Bronchial smooth muscle cell (primary cell): ENCODE results near the gene VCY1B. TPM values are rescaled to one million over a fixed set of nuclear protein-coding genes. Genes with fewer than 3 reads are reported as not detected.

ENCODE experiments used
- total RNA-seq: library from RNA; depleted of rRNA; stranded (reverse); fragments of >200 nt; gene quantifications from 2 replicates; pipeline ENCODE4 v1.2.1, GENCODE V29; 2014

The VCY1B gene
- total RNA-seq = not detected in 2 replicates

DNA sequence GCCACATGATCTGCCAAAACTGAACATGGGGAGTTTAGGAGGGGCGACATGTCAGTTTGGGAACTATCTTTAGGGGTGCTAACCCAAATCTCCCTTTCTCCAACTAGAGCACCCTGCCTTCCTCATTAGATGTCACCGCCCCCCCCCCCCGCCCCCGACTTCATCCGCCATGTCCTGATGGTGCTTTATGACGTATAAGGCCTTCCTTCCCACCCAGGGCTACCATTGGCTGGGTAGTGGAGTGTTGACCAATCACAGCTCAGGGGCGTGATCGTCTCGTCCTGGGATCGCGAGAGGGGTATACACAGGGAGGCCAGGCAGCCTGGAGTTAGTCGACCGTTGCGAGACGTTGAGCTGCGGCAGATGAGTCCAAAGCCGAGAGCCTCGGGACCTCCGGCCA lies at the start of gene VCY1B:
TSS of gene VCY1B (plus strand) at position 301 of the 400 bp plus-strand sequence. CDS start at position 364, 63 bp downstream.

Other genes with a start within 250 kb of the VCY1B start
- gene VCY, start 69.8 kb upstream of the VCY1B start, total RNA-seq = not detected in 2 replicates